SKM-1 treated with dmso at 0.1 percent for 144 hours (cell line): ENCODE data around the gene TNFAIP3.

ENCODE experiments used
- DNase-seq: peaks from one replicate; lab custom pipeline; 2025; ENCODE audit not compliant: unreplicated experiment; lab: John Stamatoyannopoulos, UW

TNFAIP3 gene

DNA sequence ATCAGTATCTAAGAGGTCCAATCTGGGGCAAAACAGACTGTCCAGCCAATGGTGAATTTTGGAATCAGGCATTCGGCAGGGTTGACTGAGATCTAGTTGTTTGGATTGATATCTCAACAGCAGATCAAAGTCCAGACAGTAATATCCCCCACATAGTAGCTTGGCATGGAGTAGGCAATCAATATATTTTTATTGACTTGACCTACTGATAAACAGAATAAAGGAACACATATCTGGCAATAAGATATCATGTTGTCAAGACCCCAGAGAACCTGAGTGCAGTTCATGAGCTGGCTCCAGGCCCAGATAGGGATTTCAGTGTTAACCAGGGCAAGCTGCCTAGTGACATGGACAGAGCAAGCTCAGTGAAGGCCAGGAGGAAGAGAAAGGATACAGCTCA is 34.4 kb downstream of the TNFAIP3 start:
- DNase-seq, result no peak

DNA sequence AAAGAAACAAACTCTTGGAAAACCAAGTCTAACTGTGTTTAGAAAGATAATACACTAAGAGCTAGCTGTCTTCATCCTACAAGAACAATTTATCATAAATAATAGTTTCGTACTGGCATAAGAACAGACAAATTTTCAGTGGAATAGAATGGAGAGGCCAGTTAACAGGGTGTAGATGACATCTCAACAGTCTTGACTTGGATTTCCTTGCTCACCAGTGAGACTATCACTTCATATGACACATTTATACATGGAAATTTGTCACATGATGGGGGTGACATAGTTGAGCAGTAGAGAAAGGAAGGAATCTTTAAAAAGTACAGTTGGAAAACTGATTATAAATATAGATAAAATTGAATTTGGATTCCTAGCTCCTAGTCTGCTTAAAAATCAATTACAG is 35.6 kb downstream of the TNFAIP3 start:
- no peak for DNase-seq

DNA sequence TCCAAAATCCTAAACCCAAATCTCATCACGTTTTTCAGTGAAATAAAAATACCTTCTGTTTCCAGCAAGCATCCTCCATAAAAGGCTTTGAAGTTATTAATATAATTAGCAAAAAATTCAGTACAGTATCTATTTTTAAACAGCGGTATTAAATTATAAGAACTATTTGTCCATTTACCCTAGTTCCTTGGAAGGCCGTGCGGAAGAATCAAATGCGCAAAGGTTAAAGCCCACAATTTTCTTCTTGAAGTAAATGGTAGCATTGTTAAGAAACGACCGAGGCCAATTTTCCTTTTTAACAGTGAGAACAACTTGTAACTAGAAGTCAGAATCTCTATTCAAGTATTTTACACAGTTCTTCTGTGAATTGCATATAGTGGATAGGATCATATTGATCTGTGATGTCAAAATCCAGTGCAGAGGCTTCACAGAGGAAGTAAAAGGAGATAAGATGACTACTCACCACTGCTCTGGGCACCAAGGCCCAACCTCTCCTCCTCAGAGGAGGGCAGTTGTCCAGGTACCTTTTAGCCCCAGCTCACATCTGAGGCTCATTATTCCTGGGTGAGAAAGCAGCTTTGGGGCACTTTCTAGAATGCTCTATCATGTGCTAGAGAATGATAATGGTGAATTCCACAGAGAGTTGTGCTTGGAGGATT is 36.3 kb downstream of the TNFAIP3 start:
- DNase-seq, result no peak

DNA sequence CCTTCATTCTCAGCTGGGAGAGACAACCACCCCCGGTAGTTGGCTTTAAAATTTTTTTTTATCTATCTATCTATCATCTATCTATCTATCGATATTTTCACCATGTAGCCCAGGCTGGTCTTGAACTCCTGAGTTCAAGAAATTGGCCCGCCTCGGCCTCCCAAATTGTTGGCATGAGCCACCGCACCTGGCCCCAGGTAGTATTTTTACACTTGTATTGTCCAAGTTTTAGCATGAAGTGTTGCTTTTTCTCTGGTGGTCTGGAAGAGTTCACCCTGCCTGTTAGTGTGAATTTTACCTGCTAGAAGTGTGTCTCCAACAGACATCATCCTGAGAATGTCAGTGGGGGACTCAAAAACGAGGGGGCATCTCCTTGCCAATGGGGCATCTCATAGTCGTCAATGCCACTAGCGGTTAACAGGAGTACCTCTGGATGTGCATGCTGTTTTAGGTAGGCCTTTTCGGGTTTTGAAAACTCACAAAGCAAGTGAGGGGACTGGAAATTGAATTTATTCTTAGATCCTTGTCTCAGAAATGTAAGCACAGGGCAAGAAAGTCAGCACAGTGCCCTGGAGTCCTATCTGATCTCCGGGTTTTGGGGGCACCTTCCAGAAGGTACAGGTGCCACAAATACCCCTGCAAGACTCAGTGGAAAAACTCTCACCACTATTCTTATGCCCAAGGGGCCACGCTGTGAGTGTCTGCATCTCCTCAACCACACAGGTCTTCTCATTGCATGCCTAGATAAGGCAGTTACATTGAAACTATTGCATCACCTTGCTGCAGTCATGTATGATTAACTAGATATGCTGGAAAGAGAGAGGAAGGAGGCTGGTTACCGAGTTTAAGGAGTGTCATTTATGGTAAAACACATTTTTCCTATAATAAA is 37.1 kb downstream of the TNFAIP3 start:
- peak; percentile 79 for DNase-seq

DNA sequence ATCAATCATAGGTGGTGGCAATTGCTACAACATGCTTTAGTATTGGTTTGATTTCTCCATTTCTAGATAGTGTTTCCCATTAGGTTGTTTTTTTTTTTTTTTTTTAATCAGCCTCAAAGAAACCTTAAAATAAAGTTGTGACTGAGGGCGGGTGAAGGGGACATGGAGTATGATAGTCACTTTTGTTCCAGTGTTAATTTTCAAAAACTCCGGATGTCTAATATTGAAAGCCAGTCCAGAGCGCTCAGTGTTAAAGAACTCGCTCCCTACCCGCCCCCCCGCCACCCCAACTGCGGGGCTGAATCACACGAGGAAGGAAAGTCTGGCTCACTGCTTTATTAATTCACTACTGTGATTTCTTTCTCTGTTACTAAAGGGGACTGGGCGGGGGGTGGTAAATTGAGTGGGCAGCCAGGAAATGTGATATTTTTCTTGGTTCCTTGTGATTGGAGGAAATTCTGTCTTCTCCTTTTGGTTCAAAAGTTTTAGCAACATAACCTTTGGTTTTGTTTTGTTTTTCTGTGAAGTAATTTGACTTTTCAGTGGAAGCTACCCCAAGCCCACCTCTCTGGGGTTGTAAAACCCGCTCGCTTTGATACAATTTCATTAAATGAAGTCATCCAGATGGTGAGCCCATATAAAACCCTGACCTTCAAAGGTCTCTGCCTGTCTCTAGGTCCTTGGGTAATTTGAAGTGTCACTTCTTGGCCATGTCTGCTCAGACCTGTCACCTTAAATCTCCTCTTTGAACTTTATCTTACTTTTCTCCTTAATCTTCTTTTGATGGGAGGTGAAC is 38.0 kb downstream of the TNFAIP3 start:
- DNase-seq, result no peak

DNA sequence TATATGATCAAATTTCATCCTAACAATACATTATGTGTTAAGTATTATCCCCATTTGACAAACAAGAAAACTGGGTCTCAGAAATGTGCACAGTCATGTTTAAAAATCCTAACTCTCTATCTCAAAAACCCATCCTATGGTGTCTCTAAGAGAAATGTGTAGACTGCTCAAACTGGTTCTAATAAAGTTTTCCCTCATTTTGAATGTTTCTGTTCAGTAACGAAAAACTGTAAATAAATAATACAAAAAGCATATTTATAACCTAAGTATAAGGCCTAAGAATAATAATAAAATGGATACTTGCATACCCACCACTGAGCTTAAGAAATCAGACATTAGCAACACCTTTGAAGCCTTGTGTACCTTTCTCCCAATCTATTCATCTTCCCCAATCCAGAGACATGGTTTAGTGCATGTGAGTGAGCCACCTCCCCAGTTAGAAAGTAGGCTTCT is 39.0 kb downstream of the TNFAIP3 start:
- DNase-seq, result no peak

DNA sequence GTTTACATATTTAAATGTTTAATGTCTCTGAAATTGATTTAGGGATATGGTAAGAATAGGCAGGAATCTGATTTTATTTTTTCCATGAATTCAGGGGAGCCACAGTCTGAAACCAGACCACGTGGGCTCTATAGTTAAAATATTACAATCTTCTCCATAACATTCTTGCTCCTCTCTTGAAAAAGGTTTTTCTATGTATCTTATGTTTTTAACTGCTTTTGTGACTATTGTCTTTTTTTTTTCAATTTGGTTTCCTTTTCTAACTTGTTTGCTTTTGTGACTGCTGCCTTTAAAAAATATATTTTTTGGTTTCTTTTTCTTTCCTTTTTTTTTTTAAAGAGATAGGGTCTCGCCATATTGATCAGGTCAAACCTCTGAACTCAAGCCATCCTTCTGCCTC is 40.1 kb downstream of the TNFAIP3 start:
- no peak for DNase-seq

DNA sequence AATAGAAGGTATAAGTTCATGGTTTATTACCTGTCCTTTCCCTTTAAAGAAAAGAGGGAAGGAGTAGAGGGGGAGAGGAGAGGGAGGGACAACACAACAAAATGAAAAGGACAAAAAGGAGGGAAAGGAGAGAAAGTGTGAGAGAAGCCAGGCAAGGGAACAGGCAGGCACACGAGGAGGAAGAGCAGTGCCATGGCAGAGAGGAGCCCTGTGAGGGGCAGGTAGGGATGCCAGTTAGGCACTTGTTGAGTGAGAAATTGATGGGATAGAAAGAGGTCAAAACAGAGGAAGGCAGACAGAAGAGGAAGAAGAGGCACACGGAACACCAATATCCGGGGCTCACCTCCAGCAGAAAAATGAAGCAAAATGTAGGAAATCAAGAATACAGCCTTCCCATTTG is 42.5 kb downstream of the TNFAIP3 start:
- DNase-seq, result no peak

DNA sequence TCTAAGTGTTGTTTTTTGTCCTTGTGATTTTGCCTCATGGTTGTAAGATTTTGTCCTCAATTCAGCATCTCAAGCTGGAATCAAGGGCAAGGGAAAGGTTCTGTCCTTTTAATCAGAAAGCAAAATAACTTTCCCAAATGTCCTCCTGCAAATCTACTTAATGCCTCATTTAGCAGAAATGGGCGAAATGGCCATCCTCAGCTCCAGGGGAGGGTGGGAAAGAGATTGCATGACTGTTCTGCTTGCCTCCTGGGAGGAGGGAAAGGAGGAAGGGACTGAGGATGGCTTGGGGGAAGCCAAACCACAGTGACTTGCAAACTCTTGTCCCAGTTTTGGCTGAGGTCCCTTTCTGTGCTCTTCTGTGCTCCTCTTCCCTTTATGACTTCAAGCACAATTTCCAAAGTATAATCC is 43.4 kb downstream of the TNFAIP3 start:
- DNase-seq, result peak; percentile 75

DNA sequence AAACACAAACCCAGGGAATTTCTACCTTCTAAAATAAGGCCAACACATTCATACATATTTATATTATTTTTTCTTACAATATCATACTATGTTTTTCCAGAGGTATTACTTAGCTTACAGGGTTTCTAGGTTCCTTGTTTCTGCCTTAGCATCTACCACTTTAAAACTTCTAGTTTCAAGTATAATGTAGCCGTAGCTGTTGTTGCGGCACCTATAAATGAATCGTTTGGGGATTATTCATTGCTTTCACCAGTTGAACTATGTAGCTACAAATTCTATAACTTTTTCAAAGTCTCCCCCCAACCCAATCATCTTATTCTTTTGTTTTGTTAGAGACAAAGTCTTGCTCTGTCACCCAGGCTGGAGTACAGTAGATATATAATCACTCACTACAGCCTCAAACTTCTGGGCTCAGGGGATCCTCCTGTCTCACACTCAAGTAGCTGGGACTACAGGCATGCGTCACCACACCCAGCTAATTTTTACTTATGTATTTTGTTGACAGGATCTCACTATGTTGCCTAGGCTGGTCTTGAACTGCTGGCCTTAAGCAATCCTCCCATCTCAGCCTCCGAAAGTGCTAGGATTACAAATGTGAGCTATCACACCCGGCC is 43.9 kb downstream of the TNFAIP3 start:
- no peak for DNase-seq

DNA sequence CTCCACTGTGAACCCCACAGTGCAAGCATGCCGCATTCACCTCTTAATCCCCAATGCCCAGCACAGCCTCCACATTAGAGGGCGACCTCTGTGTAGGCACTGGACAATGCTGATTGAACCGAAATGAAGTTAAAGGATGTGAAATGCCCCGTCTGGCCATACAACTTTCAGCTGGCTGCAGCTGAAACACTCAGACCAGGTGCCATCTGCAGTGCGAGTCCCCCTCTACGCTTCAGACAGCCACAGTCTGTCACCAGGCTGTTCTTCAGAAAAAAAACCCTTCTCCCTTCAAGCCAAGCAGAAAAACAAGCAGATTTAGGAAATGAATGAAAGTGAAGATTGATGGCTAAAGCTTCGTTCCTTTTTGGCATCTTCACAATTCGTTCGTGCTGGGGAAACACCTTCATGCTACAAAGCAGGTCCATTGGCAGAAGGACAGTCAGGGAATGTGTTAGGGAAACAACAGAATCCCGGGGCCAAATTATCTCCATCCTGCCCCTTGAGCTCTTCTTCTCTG is 44.7 kb downstream of the TNFAIP3 start:
- no peak for DNase-seq

DNA sequence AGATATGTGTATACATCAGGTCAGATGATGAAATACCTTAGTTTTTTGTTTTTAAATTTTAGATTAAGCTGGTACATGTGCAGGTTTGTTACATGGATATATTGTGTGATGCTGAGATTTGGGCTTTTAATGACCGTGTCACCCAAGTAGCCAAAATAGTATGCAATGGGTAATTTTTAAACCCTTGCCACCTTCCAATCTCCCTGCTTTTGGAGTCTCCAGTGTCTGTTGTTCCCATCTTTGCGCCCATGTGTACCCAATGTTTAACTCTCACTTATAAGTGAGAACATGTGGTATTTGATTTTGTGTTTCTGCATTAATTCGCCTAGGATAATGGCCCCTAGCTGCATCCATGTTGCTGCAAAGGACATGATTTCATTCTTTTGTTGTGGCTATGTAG is 45.8 kb downstream of the TNFAIP3 start:
- no peak for DNase-seq

DNA sequence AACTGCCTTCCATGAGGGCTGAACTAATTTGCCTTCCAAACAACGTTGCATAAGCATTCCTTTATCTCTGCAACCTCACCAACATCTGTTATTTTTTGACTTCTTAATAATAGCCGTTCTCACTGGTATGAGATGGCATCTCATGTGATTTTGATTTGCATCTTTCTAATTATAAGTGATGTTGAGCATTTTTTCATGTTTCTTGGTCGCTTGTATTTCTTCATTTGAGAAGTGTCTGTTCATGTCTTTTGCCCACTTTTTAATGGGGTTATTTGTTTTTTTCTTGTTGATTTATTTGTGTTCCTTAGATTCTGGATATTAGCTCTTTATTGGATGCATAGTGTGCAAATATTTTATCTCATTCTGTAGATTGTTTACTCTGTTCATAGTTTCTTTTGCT is 46.4 kb downstream of the TNFAIP3 start:
- DNase-seq, result no peak

DNA sequence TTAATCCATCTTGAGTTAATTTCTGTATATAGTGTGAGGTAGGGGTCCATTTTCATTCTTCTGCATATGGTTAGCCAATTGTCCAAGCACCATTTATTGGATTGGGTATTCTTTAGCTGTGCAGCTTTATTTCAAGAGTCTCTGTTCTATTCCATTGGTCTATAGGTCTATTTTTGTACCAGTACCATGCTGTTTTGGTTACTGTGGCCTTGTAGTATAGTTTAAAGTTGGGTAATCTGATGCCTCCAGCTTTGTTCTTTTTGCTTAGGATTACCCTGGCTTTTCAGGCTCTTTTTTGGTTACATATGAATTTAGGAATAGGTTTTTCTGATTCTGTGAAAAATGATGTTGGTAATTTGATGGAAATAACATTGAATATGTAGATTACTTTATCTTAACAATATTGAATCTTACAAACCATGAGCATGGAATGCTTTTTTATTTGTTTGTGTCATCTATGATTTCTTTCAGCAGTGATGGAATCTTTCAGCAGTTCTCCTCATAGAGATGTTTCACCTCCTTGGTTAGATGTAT is 47.0 kb downstream of the TNFAIP3 start:
- DNase-seq, result no peak

DNA sequence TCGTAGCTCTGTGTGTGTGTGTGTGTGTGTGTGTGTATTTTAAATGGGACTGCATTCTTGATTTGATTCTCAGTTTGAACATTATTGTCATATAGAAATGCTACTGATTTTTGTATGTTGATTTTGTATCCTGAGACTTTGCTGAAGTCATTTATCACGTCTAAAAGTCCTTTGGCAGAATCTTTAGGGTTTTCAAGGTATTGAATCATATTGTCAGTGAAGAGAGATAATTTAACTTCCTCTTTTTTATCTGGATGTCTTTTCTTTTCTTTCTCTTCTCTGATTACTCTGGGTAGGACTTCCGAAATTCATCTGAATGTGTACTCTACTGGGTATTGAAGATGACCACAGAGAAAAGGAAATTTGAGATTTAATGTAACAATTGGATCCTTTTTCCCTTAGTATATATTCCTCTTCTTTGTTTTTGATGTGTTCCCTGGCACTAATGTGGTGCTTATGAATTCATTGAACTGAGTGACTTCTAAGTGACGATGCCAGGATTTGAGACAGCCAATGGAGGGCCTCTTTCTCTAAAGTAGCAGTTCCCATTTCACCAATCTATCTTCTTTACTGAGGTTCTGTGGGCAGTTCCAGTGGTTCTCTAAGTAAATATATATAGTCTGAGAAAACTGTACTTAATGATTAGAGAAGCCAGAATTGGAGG is 47.6 kb downstream of the TNFAIP3 start:
- no peak for DNase-seq

DNA sequence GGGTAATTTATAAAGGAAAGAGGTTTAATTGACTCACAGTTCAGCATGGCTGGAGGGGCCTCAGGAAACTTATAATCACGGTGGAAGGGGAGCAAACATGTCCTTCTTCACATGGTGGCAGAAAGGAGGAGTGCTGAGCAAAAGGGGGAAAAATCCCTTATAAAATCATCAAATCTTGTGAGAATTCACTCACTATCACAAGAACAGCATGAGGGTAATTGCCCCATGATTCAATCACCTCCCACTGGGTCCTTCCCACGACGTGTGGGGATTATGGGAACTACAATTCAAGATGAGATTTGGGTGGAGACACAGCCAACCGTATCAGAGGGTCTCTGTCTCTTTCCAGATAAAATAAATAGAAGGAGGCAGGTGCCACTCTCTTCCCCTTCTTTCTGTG is 48.7 kb downstream of the TNFAIP3 start:
- no peak for DNase-seq

DNA sequence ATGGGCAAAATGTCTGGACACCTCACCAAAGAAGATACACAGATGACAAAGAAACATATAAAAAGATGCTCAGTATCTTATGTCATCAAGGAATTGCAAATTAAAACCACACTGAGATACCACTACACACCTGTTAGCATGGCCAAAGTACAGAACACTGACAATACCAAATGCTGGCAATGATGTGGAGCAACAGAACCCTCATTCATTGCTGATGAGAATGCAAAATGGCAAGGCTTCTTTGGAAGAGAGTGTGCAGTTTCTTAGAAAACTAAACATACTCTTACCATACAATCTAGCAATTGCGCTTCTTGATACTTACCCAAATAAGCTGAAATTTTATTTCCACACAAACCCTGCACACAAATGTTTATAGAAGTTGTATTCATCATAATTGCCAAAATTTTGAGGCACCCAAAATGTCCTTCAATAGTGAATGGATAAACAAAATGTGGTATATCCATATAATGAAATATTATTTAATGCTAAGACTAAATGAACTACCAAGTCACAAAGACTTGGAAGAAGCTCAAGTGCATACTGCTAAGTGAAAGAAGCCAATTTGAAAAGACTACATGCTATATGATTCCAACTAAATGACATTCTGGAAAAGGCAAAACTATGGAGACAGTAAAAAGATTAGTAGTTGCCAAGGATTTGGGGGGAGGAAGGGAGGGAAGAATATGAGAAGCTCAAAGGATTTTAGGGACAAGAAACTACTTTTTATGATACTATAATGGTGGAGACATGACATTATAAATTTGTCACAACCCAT is 50.7 kb downstream of the TNFAIP3 start:
- no peak for DNase-seq

DNA sequence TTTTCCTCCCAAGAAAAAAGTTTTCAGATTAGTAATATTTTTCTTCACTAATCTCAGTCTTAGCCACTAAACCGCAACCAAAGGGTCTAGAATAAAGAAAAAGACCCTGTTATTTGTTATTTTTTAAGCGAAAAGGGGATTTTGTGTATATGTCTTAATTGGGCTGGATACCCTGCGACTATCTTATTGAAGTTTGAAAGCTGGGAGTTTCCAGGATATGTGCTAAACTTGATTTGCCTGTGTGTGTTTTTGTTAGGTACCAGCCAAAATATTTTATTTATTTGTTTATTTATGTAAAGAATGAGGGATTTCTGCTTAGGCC is 52.4 kb downstream of the TNFAIP3 start:
- DNase-seq, result no peak

DNA sequence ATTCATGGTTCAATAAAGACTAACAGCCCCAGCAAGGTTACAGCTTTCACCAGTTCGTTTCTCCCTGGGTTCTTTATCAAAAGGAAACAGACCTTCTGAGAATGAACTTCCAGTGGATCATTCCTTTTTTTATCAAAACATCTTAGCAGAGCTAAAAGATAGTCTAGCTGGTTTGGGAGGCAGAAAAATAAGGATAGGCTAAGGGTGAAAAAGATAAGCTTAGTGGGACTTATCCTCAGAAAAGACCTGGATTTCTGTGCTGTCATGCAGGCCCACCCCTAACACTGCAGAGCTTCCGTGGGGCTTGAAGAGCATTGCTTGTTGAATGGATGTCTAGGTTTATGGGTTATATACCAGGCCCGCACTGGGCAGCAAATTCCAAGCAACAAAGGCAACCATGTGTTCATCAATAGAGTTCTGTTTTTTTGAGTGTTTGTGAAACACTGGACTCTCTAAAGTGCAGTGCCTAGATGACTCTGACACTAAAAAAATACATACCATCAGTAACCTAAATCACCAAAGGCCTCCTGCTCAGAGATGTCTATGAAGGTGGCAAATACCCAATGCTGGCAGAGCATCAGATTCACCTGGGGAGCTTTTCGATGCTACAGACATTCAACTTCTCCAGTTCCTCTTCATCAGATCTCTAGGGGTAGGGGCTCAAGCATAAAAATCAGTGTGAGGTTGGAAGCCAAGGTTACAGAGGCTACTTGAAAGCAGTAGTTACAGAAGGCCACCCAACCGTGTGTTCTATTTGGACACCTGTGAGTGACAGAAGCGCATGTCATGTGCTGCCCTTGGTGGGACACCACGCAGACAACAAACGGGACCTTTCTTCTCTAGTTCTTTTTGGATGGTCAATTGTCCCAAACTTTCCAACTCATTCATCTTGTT is 53.0 kb downstream of the TNFAIP3 start:
- no peak for DNase-seq
